Rectal smooth muscle tissue (tissue), 1 donor: ENCODE measurements around the gene CECR2.

Source experiments
- H3K27ac ChIP-seq: one replicate; pipeline ENCODE4 v1.7.0; 2013; ENCODE audit warnings: low read depth, low read length, inconsistent platforms
- H3K27me3 ChIP-seq: one replicate; pipeline ENCODE4 v1.7.0; 2013; ENCODE audit warnings: low read length; ENCODE audit not compliant: control insufficient read depth, insufficient read depth
- H3K36me3 ChIP-seq: one replicate; pipeline ENCODE4 v1.7.0; 2013; ENCODE audit warnings: low read length; ENCODE audit not compliant: control insufficient read depth, insufficient read depth
- H3K4me1 ChIP-seq: one replicate; pipeline ENCODE4 v1.7.0; 2013; ENCODE audit warnings: low read length; ENCODE audit not compliant: control insufficient read depth, insufficient read depth
- H3K4me3 ChIP-seq: one replicate; pipeline ENCODE4 v1.7.0; 2013; ENCODE audit warnings: low read length
- H3K9ac ChIP-seq: one replicate; pipeline ENCODE4 v1.7.0; 2013; ENCODE audit warnings: low read length

Gene CECR2

DNA sequence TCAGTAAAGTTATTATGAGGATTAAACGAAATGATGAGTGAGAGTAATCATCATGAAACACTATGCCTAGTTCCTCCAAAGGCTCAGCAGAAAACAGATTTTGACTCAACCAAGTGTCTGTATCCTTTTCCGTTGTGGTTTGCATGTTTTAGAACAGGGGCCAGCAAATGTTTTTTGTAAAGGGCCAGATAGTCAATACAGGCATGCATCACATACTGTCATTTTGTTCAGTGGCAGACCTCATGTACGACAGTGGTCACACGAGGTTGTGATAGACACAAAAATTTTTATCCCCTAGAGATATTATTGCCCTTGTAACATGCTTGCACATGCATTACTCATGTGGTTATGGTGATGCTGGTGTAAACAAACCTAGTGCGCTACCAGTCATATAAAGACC lies 112.2 kb downstream of the CECR2 start:
- Histone ChIP-seq H3K9ac (no peak overlapping the region), H3K4me3 (no peak overlapping the region), H3K27ac (no peak overlapping the region), H3K4me1 (no peaks in the 10 kb centered on the region), H3K27me3 (no peaks in the 10 kb centered on the region), H3K36me3 (no peaks in the 10 kb centered on the region)

DNA sequence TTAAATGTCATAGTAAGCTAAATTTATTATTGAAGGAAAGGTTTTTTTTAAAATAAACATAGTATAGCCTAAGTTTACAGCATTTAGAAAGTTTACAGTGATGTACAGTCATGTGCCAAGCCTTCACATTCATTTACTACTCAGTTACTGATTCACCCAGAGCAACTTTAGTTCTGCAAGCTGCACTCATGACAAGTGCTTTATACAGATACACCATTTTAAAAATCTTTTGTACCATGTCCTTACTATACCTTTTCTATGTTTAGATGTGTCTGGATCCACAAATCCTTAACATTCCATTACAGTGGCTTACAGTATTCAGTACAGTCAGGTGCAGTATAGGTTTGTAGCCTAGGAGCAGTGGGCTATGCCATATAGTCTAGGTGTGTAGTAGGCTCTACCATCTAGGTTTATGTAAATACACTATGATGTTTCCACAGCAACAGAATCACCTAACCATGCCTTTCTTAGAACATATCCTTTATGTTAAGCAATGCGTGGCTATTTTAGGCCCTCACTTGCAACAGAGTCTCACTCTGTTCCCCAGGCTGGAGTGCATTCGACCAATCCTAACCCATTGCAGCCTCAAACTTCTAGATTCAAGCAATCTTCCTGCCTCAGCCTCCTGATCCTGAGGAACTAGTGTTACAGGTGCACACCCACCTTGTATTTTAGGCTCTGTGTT lies 114.6 kb downstream of the CECR2 start:
- Histone ChIP-seq H3K27ac (no peak overlapping the region), H3K4me1 (no peaks in the 10 kb centered on the region), H3K9ac (no peak overlapping the region), H3K27me3 (no peaks in the 10 kb centered on the region), H3K4me3 (no peak overlapping the region), H3K36me3 (no peaks in the 10 kb centered on the region)

DNA sequence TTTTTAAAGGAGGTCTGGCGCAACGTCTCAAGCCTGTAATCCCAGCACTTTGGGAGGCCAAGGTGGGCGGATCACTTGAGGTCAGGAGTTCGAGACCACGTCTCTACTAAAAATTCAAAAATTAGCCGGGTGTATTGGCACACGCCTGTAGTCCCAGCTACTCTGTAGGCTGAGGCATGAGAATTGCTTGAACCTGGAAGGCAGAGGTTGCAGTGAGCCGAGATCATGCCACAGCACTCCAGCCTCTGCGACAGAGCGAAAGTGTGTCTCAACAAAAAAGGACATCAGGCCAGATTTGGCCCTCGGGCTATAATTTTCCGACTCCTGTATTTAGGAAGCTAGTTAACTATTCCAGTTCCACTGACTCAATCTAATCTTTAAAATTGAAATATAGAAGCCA lies 115.3 kb downstream of the CECR2 start:
- no peak overlapping the region for H3K4me3 ChIP-seq
- no peaks in the 10 kb centered on the region for H3K27me3 ChIP-seq
- no peaks in the 10 kb centered on the region for H3K4me1 ChIP-seq
- no peak overlapping the region for H3K27ac ChIP-seq
- no peaks in the 10 kb centered on the region for H3K36me3 ChIP-seq
- no peak overlapping the region for H3K9ac ChIP-seq

DNA sequence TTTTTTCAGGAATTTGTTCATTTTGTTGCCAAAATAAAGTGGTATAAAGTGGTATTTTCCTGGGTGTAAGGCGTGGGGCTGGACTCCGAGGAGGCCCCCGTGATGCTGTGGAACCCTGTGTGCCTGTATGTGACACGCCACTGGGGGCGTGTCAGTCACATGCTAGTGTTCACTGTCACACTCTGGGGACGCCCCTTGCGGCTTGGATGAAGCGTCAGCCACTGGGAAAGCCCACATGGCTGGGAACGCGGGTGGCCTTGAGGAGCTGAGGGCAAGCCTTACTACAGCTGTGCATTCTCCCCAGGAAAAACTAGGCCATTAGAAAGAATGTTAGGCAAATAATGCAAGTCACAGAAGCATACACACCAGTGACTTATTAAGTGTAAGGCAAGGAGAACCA lies 117.1 kb downstream of the CECR2 start:
- H3K4me1 ChIP-seq, result no peaks in the 10 kb centered on the region
- no peaks in the 10 kb centered on the region for H3K36me3 ChIP-seq
- H3K27me3 ChIP-seq, result no peaks in the 10 kb centered on the region
- H3K9ac ChIP-seq, result no peak overlapping the region
- no peak overlapping the region for H3K27ac ChIP-seq
- H3K4me3 ChIP-seq, result no peak overlapping the region

DNA sequence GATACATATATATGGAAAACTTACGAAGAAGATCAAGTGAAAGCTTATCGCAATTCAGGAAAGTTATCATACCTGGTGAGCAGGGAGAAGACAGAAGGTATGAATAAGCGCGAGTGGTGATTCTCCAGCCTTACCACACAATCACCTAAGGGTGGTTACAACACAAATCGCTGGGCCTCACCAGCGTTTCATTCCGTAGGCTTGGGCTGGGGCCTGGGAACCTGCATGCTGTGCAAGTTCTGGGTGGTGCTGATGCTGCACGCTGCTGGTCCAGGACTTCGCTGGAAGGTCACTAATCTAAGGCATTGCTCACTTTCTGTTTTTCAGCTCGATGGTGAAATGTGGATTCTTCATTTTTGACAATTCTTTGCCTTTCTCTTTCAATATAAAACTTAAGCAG lies 117.5 kb downstream of the CECR2 start:
- H3K9ac ChIP-seq, result no peak overlapping the region
- H3K36me3 ChIP-seq, result no peaks in the 10 kb centered on the region
- no peak overlapping the region for H3K4me3 ChIP-seq
- no peaks in the 10 kb centered on the region for H3K4me1 ChIP-seq
- no peaks in the 10 kb centered on the region for H3K27me3 ChIP-seq
- H3K27ac ChIP-seq, result no peak overlapping the region

DNA sequence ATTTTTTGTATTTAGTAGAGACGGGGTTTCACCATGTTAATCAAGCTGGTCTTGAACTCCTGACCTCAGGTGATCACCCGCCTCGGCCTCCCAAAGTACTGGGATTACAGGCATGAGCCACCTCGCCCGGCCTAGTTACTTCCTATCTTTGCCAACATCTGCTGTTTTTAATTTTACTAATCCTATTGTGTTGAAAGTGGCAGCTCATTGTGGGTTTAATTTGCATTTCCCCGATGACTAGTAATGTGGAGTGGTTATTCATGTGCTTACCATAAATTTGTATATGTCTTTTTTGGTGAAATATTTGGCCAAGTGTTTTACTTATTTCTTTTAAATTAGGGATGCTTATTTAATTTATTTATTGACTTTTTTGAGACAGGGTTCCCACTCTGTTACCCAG lies 119.8 kb downstream of the CECR2 start:
- Histone ChIP-seq H3K4me3 (no peak overlapping the region), H3K9ac (no peak overlapping the region), H3K4me1 (no peaks in the 10 kb centered on the region), H3K36me3 (no peaks in the 10 kb centered on the region), H3K27me3 (no peaks in the 10 kb centered on the region), H3K27ac (no peak overlapping the region)

DNA sequence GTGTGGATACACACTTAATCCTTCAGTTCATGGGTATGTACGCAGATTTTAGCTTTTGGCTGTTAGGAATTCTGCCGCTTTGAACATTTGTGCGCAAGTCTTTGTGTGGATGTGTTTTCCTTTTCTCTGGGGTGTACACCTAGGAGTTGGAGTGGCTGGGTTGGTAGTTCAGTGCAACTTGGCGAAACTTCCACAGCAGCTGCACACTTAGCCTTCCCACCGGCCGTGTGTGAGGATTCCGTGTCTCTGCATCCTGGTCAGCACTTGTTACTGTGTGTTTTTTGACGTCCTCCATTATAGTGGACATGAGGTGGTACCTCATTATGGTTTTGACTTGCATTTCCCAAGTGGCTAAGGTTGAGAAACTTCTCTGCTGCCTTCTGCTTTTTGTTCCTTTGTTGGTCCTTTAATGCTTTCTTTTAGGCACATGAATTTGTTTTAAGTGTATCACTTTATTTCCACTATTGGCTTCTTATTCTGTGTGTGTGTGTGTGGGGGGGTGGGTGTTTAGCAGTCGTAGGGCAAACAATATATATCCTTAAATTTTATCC lies 121.9 kb downstream of the CECR2 start:
- Histone ChIP-seq H3K36me3 (no peaks in the 10 kb centered on the region), H3K27ac (no peak overlapping the region), H3K4me1 (no peaks in the 10 kb centered on the region), H3K4me3 (no peak overlapping the region), H3K27me3 (no peaks in the 10 kb centered on the region), H3K9ac (no peak overlapping the region)

DNA sequence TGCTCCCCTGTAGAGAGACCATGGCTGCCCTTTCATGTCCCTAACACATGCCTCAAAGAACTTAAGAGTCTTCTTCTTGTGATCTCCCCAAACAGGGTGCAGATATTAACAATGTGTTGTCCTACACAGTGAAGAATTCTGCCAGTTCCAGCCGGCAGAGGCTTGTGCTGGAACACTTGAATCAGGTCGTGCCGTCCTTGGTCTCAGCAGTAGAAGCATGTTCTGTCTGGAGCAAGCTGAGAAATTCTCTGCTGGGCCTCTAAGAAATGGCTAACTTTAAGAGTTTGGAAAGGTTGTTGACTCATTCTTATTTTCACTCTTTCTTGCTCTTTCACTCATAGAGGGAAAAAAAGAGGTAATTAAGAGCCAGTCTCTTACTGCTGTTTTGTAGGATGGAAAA lies 123.0 kb downstream of the CECR2 start:
- Histone ChIP-seq H3K36me3 (no peaks in the 10 kb centered on the region), H3K4me3 (no peak overlapping the region), H3K27me3 (no peaks in the 10 kb centered on the region), H3K27ac (peak overlapping the region; percentile 32), H3K4me1 (no peaks in the 10 kb centered on the region), H3K9ac (no peak overlapping the region)

DNA sequence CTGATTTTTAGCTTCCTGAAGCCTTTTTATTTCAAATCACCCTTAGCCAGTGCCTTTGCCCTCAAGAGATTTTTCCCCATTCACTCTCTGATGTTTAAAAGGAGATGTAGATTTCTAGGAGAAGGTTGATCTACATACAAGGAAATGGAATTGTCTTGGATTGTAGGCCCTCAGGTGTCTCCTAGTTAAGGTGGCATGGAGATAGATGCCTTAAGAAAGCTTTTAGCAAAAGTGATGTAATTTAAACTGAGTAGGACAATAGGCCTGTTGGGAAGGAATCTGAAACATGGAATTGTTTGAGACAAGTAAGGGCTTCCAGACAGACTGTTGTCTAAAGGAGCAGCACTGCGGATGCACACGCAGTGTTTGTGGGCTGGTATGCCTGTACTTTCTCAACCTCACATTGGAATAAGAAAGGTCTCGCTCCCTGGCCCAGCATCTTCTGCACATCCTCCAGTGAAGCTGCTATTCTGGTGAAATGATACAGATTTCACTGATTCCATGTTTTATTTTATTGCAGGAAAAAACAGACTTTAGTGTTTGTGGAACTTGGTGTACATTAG lies 124.2 kb downstream of the CECR2 start:
- Histone ChIP-seq H3K9ac (no peak overlapping the region), H3K27me3 (no peaks in the 10 kb centered on the region), H3K27ac (no peak overlapping the region), H3K4me1 (no peaks in the 10 kb centered on the region), H3K4me3 (no peak overlapping the region), H3K36me3 (no peaks in the 10 kb centered on the region)

DNA sequence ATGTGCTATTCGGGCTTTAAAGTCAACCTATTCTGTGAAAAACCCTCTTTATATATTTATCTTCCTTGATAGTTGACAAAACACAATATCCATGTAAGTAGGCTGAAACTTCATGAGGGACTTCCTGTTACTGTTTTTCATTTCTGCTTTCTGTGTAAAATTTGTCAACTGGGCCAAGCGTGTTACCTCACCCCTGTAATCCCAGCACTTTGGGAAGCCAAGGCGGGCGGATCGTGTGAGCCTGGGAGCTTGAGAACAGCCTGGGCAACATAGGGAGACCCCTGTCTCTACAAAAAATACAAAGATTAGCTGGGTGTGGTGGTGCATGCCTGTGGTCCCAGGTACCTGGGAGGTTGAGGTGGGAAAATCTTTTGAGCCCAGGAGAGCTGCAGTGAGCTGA lies 127.6 kb downstream of the CECR2 start:
- H3K4me1 ChIP-seq, result no peaks in the 10 kb centered on the region
- H3K27me3 ChIP-seq, result no peaks in the 10 kb centered on the region

DNA sequence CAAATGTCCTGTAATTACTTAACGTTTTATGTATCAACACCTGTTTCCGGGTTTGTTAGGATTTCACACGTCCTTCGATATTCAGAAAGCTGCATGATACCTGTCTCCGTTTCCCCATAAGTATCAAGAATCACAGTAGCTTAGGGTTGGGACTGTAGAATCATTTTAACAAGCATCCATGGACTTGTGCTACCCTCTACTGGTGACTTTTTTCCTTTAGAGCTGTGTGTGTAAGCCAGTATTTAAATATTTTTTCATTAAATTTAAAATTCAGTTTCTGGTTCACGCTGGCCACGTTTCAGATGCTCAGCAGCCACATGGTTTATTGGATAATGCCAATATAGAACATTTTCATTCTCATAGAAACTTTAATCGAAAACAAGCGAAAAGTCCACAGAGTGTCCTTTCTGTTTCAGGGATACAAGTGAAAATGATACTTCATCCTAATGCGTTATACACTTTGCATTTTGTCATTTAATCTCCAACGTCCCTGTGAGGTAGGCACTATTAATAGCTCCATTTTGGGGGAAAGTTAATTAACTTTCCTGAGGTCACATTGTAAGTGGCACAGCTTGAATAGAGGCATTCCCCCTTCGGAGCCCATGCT lies 132.5 kb downstream of the CECR2 start:
- no peak overlapping the region for H3K4me3 ChIP-seq
- H3K36me3 ChIP-seq, result no peaks in the 10 kb centered on the region
- H3K4me1 ChIP-seq, result no peaks in the 10 kb centered on the region
- no peak overlapping the region for H3K9ac ChIP-seq
- no peak overlapping the region for H3K27ac ChIP-seq
- H3K27me3 ChIP-seq, result no peaks in the 10 kb centered on the region

More for the DNA sequence above, 127.6 kb downstream of the CECR2 start:
- Histone ChIP-seq H3K4me3 (no peak overlapping the region), H3K27ac (no peak overlapping the region), H3K36me3 (no peaks in the 10 kb centered on the region), H3K9ac (no peak overlapping the region)

DNA sequence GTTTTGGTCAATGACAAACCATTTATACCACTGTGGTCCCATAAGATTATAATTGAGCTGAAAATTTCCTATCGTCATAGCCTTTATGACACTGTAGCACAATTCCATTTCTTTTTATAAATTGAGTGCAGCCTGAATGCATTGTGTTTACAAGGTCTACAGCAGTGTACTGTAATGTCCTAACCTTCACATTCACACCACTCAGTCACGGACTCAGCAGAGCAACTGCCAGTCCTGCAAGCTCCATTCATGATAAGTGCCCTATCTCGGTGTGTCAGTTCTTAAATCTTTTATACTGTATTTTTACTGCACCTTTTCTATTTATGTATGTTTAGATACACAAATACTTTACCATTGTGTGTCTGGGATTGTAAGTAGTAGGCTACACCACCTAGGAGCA lies 138.8 kb downstream of the CECR2 start:
- H3K4me3 ChIP-seq, result no peak overlapping the region

DNA sequence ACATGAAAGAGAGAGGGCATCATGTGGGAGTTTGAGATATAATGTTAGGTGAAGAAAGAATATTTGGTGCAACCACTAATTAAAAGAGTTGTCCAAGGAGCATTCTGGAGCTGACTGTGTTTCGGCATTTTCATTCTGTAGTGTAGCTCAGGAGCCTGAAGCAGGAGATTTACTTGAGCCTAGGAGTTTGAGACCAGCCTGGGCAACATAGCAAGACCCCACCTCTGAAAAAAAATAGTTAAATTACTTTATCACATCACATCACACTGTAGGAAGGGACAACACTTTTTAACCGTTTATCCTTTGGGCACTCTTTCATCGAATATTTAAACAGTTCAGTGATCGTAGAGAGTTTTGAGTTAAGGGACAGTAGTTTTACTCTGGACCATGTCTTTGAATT lies 143.7 kb downstream of the CECR2 start:
- no peak overlapping the region for H3K9ac ChIP-seq
- H3K36me3 ChIP-seq, result no peaks in the 10 kb centered on the region
- no peak overlapping the region for H3K4me3 ChIP-seq
- H3K27me3 ChIP-seq, result no peaks in the 10 kb centered on the region
- no peaks in the 10 kb centered on the region for H3K4me1 ChIP-seq
- no peak overlapping the region for H3K27ac ChIP-seq

More for the DNA sequence above, 138.8 kb downstream of the CECR2 start:
- no peak overlapping the region for H3K9ac ChIP-seq
- no peaks in the 10 kb centered on the region for H3K4me1 ChIP-seq
- no peak overlapping the region for H3K27ac ChIP-seq
- H3K36me3 ChIP-seq, result no peaks in the 10 kb centered on the region
- no peaks in the 10 kb centered on the region for H3K27me3 ChIP-seq
